HEK293T (cell line): ENCODE results near the gene GCDH.
A peak's percentile ranks its signal among the peaks of the same experiment; 100 is the strongest.

ENCODE experiments used
- CTCF ChIA-PET: fragments of 350-600 bp; formaldehyde crosslinking; extraction: SDS; loops from one replicate; lab custom pipeline; 2021; ENCODE audit warnings: antibody characterized with exemption, inconsistent platforms; lab: Yijun Ruan, JAX
- POLR2A ChIA-PET: fragments of 350-600 bp; formaldehyde crosslinking; extraction: SDS; loops from one replicate; lab custom pipeline; 2020; ENCODE audit warnings: antibody characterized with exemption, inconsistent platforms; lab: Yijun Ruan, JAX
- DNase-seq: peaks from one replicate; pipeline ENCODE4 v3.0.0; 2012; ENCODE audit warnings: mixed read lengths; ENCODE audit errors: extremely low spot score
- ARNT ChIP-seq: fragments of 450-650 bp; IDR thresholded peaks from 2 replicates; pipeline ENCODE4 v1.6.1; 2017; ENCODE audit warnings: mild to moderate bottlenecking
- BHLHE40 ChIP-seq: fragments of 450-650 bp; IDR thresholded peaks from 2 replicates; pipeline ENCODE4 v1.6.1; 2016; ENCODE audit warnings: mild to moderate bottlenecking, moderate library complexity, borderline replicate concordance
- CTBP1 ChIP-seq: fragments of 450-650 bp; IDR thresholded peaks from 2 replicates; pipeline ENCODE4 v1.6.1; 2016; ENCODE audit warnings: borderline replicate concordance
- ELF4 ChIP-seq: fragments of 450-650 bp; IDR thresholded peaks from 2 replicates; pipeline ENCODE4 v1.6.1; 2017; ENCODE audit warnings: antibody characterized with exemption
- FOXA1 ChIP-seq: fragments of 450-650 bp; IDR thresholded peaks from 2 replicates; pipeline ENCODE4 v1.6.1; 2016; ENCODE audit warnings: mild to moderate bottlenecking
- FOXK2 ChIP-seq: fragments of 450-650 bp; IDR thresholded peaks from 2 replicates; pipeline ENCODE4 v1.6.1; 2016; ENCODE audit warnings: mild to moderate bottlenecking
- FOXM1 ChIP-seq: fragments of 450-650 bp; IDR thresholded peaks from 2 replicates; pipeline ENCODE4 v1.6.1; 2017; ENCODE audit warnings: mild to moderate bottlenecking, borderline replicate concordance
- HDGF ChIP-seq: fragments of 450-650 bp; IDR thresholded peaks from 2 replicates; pipeline ENCODE4 v1.6.1; 2017; ENCODE audit warnings: antibody characterized with exemption, borderline replicate concordance
- L3MBTL2 ChIP-seq: fragments of 450-650 bp; conservative IDR thresholded peaks from 2 replicates; pipeline ENCODE4 v1.6.1; 2016; ENCODE audit warnings: mild to moderate bottlenecking
- LEF1 ChIP-seq: fragments of 450-650 bp; IDR thresholded peaks from 2 replicates; pipeline ENCODE4 v1.6.1; 2017; ENCODE audit warnings: mild to moderate bottlenecking, borderline replicate concordance
- NFRKB ChIP-seq: fragments of 450-650 bp; IDR thresholded peaks from 2 replicates; pipeline ENCODE4 v1.6.1; 2016; ENCODE audit warnings: mild to moderate bottlenecking, moderate library complexity
- PKNOX1 ChIP-seq: fragments of 450-650 bp; IDR thresholded peaks from 2 replicates; pipeline ENCODE4 v1.6.1; 2016
- SP1 ChIP-seq: fragments of 450-650 bp; IDR thresholded peaks from 2 replicates; pipeline ENCODE4 v1.6.1; 2017
- SUZ12 ChIP-seq: fragments of 450-650 bp; IDR thresholded peaks from 2 replicates; pipeline ENCODE4 v1.6.1; 2016; ENCODE audit warnings: mild to moderate bottlenecking
- TARDBP ChIP-seq: fragments of 450-650 bp; IDR thresholded peaks from 2 replicates; pipeline ENCODE4 v1.6.1; 2016
- ZNF384 ChIP-seq: fragments of 450-650 bp; IDR thresholded peaks from 2 replicates; pipeline ENCODE4 v1.6.1; 2016

Gene GCDH

GRCh38 chr19:12865746-12866415 is 25.1 kb upstream of the GCDH start:
- TF ChIP-seq ELF4 (no peak), SUZ12 (no peak), NFRKB (no peak), TARDBP (no peak), ZNF384 (no peak), SP1 (no peak), PKNOX1 (no peak), HDGF (no peak), FOXM1 (no peak), LEF1 (no peak), FOXA1 (no peak)
- ChIA-PET POLR2A (no interaction called here), CTCF (interaction anchor here (2.6 kb wide), 1 partner anchor 18 kb away, joined by 14 read pairs; no protein-coding TSS in a partner anchor)
- DNase-seq = no peak

- ChIA-PET CTCF (no interaction called here), POLR2A (no interaction called here)
- no peak for DNase-seq
- TF ChIP-seq CTBP1 (no peak), ZNF384 (no peak), ELF4 (no peak), FOXM1 (no peak), HDGF (no peak), LEF1 (no peak), ARNT (no peak)
These were observed 24.4 kb upstream of the GCDH start for GRCh38 chr19:12866416-12867119.

GRCh38 chr19:12867120-12868099 is 23.6 kb upstream of the GCDH start:
- ChIA-PET CTCF (interaction anchor here (0.7 kb wide), 1 partner anchor 20 kb away, joined by 3 read pairs; no protein-coding TSS in a partner anchor), POLR2A (no interaction called here)
- peak; percentile 94 for DNase-seq
- TF ChIP-seq HDGF = 0 out of 2 replicates have a peak, but pooled peaks have one; percentile 73
- TF ChIP-seq L3MBTL2 = no peak
- peak; percentile 88 for TF ChIP-seq ZNF384
- TF ChIP-seq SP1 = peak; percentile 55; the same call in 1 of the 2 replicates
- TF ChIP-seq FOXM1 = no peak

GRCh38 chr19:12868540-12869112 is 22.3 kb upstream of the GCDH start:
- POLR2A ChIA-PET = no interaction called here

GRCh38 chr19:12871681-12872080 is 19.3 kb upstream of the GCDH start:
- CTCF ChIA-PET = no interaction called here

More at GRCh38 chr19:12868540-12869112, 22.3 kb upstream of the GCDH start:
- no peak for TF ChIP-seq FOXK2
- TF ChIP-seq SP1 = no peak
- TF ChIP-seq PKNOX1 = peak; percentile 97
- no peak for TF ChIP-seq ARNT
- no peak for TF ChIP-seq ZNF384
- TF ChIP-seq BHLHE40 = no peak
- CTCF ChIA-PET = no interaction called here
- no peak for DNase-seq

GRCh38 chr19:12872255-12872654 is 18.7 kb upstream of the GCDH start:
- no peak for TF ChIP-seq BHLHE40
- no peak for TF ChIP-seq FOXA1
- TF ChIP-seq TARDBP = no peak
- no peak for TF ChIP-seq LEF1
- TF ChIP-seq NFRKB = no peak
- TF ChIP-seq FOXK2 = no peak
- TF ChIP-seq FOXM1 = no peak
- no peak for TF ChIP-seq ARNT
- no peak for TF ChIP-seq SP1
- no peak for TF ChIP-seq HDGF
- TF ChIP-seq L3MBTL2 = no peak
- no peak for TF ChIP-seq CTBP1
- no peak for TF ChIP-seq ELF4
- ChIA-PET POLR2A (interaction anchor here (1.0 to 2.0 kb wide), 2 partner anchors 9 to 19 kb away, joined by 4 to 10 read pairs; partner anchors contain the start of genes DNASE2 and GCDH), CTCF (interaction anchor here (0.6 kb wide), 1 partner anchor 21 kb away, joined by 3 read pairs; no protein-coding TSS in a partner anchor)
- DNase-seq = no peak

More at GRCh38 chr19:12871681-12872080, 19.3 kb upstream of the GCDH start:
- no peak for DNase-seq
- TF ChIP-seq FOXK2 (no peak), ZNF384 (peak; percentile 63)
- POLR2A ChIA-PET = no interaction called here
